ENCODE results near the gene ALDOC. TPM values are rescaled to one million over a fixed set of nuclear protein-coding genes. Genes with fewer than 3 reads are reported as not detected.

ALDOC gene
- total RNA-seq, 1 donor, result 55.5 TPM

- no peak for DNase-seq (ENCODE audit: low read depth in 2 of 3, low spot score in 2 of 3)
Measured at GRCh38 chr17:28534740-28535375, 41.8 kb downstream of the ALDOC start.

GRCh38 chr17:28533091-28533807 lies 43.4 kb downstream of the ALDOC start:
- DNase-seq (ENCODE audit: low read depth in 2 of 3, low spot score in 2 of 3), result no peak

GRCh38 chr17:28532050-28532960 lies 44.4 kb downstream of the ALDOC start:
- DNase-seq (ENCODE audit: low read depth in 2 of 3, low spot score in 2 of 3), result no peak

- no peak for DNase-seq (ENCODE audit: low read depth in 2 of 3, low spot score in 2 of 3)
Measured at GRCh38 chr17:28530926-28531325, 45.8 kb downstream of the ALDOC start.

- DNase-seq (ENCODE audit: low read depth in 2 of 3, low spot score in 2 of 3), result no peak
Measured at GRCh38 chr17:28530250-28530649, 46.4 kb downstream of the ALDOC start.

GRCh38 chr17:28529013-28529400 lies 47.7 kb downstream of the ALDOC start:
- DNase-seq (ENCODE audit: low read depth in 2 of 3, low spot score in 2 of 3), result no peak

- DNase-seq (ENCODE audit: low read depth in 2 of 3, low spot score in 2 of 3), result no peak
Measured at GRCh38 chr17:28528327-28529012, 48.2 kb downstream of the ALDOC start.

- no peak for DNase-seq (ENCODE audit: low read depth in 2 of 3, low spot score in 2 of 3)
Measured at GRCh38 chr17:28527859-28528258, 48.8 kb downstream of the ALDOC start.

GRCh38 chr17:28527181-28527681 lies 49.5 kb downstream of the ALDOC start:
- DNase-seq (ENCODE audit: low read depth in 2 of 3, low spot score in 2 of 3), result peak in 2 of 3 donors; percentile 32 to 40

- no peak for DNase-seq (ENCODE audit: low read depth in 2 of 3, low spot score in 2 of 3)
Measured at GRCh38 chr17:28526381-28526780, 50.3 kb downstream of the ALDOC start.

GRCh38 chr17:28524476-28525424 lies 51.9 kb downstream of the ALDOC start:
- no peak for DNase-seq (ENCODE audit: low read depth in 2 of 3, low spot score in 2 of 3)

- DNase-seq (ENCODE audit: low read depth in 2 of 3, low spot score in 2 of 3), result no peak
Measured at GRCh38 chr17:28523876-28524275, 52.8 kb downstream of the ALDOC start.

- DNase-seq (ENCODE audit: low read depth in 2 of 3, low spot score in 2 of 3), result no peak
Measured at GRCh38 chr17:28523186-28523585, 53.5 kb downstream of the ALDOC start.

Other genes starting within 250 kb of the ALDOC start
- 17.5 TPM for gene IFT20, start 241.4 kb downstream of the ALDOC start, total RNA-seq
- 22.4 TPM for gene TNFAIP1, start 241.1 kb downstream of the ALDOC start, total RNA-seq
- gene POLDIP2, start 219.4 kb downstream of the ALDOC start, total RNA-seq, result 68.1 TPM
- gene SEBOX, start 211.7 kb downstream of the ALDOC start, total RNA-seq, result not detected
- gene VTN, start 206.6 kb downstream of the ALDOC start, total RNA-seq, result not detected
- 32.3 TPM for gene SARM1, start 205.2 kb downstream of the ALDOC start, total RNA-seq
- gene SLC46A1, start 170.7 kb downstream of the ALDOC start, total RNA-seq, result 3.5 TPM
- gene SLC13A2, start 103.3 kb downstream of the ALDOC start, total RNA-seq, result not detected
- not detected for gene FOXN1, start 70.5 kb downstream of the ALDOC start, total RNA-seq
- gene UNC119, start 24.3 kb downstream of the ALDOC start, total RNA-seq, result 12.1 TPM
- 71.6 TPM for gene PIGS, start 5.4 kb downstream of the ALDOC start, total RNA-seq
- gene SPAG5, start 22.1 kb upstream of the ALDOC start, total RNA-seq, result 6.2 TPM
- gene RSKR, start 37.3 kb upstream of the ALDOC start, total RNA-seq, result 8.1 TPM
- 142 TPM for gene BLTP2, start 68.3 kb upstream of the ALDOC start, total RNA-seq
- 56.3 TPM for gene SDF2, start 85.0 kb upstream of the ALDOC start, total RNA-seq
- gene SUPT6H, start 85.3 kb upstream of the ALDOC start, total RNA-seq, result 61.9 TPM
- 3.5 TPM for gene PROCA1, start 135.0 kb upstream of the ALDOC start, total RNA-seq
- gene RAB34, start 141.0 kb upstream of the ALDOC start, total RNA-seq, result 160 TPM
- gene RPL23A, start 143.1 kb upstream of the ALDOC start, total RNA-seq, result 745 TPM
- 1.1 TPM for gene TLCD1, start 149.3 kb upstream of the ALDOC start, total RNA-seq
- gene NEK8, start 151.9 kb upstream of the ALDOC start, total RNA-seq, result 12.4 TPM
- gene TRAF4, start 167.1 kb upstream of the ALDOC start, total RNA-seq, result 42.3 TPM

All from hematopoietic multipotent progenitor cell (in vitro differentiated cells).